Lung (tissue), 12 donors: ENCODE results near the gene RAB3IP. TPM values are rescaled to one million over a fixed set of nuclear protein-coding genes. Genes with fewer than 3 reads are reported as not detected.

Source experiments
- ATAC-seq: fragments of 200-7000 bp; cut with Tn5 transposase; one replicate; pipeline ENCODE4 v1.9.1; 2020; ENCODE audit warnings: moderate number of reproducible peaks; ENCODE audit not compliant: insufficient read depth, low FRiP score
- DNase-seq, 3 donors: peaks; one replicate each; pipeline ENCODE4 v3.0.0-alpha.2; 2013 to 2017
- H3K27ac ChIP-seq, 2 donors: one replicate each; pipeline ENCODE4 v1.5.1; 2013; ENCODE audit warnings: mild to moderate bottlenecking in 2 of 2, moderate library complexity in 2 of 2, control low read depth in 1 of 2, inconsistent platforms in 1 of 2, low read depth in 1 of 2, low read length in 1 of 2
- H3K27me3 ChIP-seq, 3 donors: one replicate each; pipeline ENCODE4 v1.5.1; 2013; ENCODE audit warnings: low read length in 2 of 3; ENCODE audit not compliant: control insufficient read depth in 3 of 3, insufficient read depth in 3 of 3
- H3K36me3 ChIP-seq, 4 donors: one replicate each; pipeline ENCODE4 v1.5.1; 2013; ENCODE audit warnings: low read length in 4 of 4, mild to moderate bottlenecking in 1 of 4, moderate library complexity in 1 of 4; ENCODE audit not compliant: control insufficient read depth in 4 of 4, insufficient read depth in 4 of 4
- H3K4me1 ChIP-seq, 5 donors: one replicate each; pipeline ENCODE4 v1.5.1; 2013; ENCODE audit warnings: low read length in 5 of 5, mild to moderate bottlenecking in 2 of 5, moderate library complexity in 1 of 5; ENCODE audit not compliant: control insufficient read depth in 5 of 5, insufficient read depth in 5 of 5
- H3K4me3 ChIP-seq: one replicate; pipeline ENCODE4 v1.5.1; 2013; ENCODE audit warnings: mild to moderate bottlenecking, control low read depth, moderate library complexity
- H3K9ac ChIP-seq, 2 donors: one replicate each; pipeline ENCODE4 v1.5.1; 2013; ENCODE audit warnings: low read length in 2 of 2, control low read depth in 1 of 2; ENCODE audit not compliant: insufficient read depth in 1 of 2
- H3K9me3 ChIP-seq, 4 donors: one replicate each; pipeline ENCODE4 v1.5.1; 2013; ENCODE audit warnings: low read length in 3 of 4, mild to moderate bottlenecking in 1 of 4, moderate library complexity in 1 of 4; ENCODE audit not compliant: control insufficient read depth in 4 of 4, insufficient read depth in 3 of 4
- whole genome bisulfite sequencing, 2 donors: extraction: QIAGEN DNeasy Blood & Tissue Kit; methylation state at CpG; one replicate each; pipeline ENCODE4 v1.1.7; 2013; 5-methylcytosine and 5-hydroxymethylcytosine counted together
- polyA plus RNA-seq, 2 donors: library from polyadenylated mRNA; stranded (reverse); fragments of 200-250 nt; gene quantifications; one replicate each; pipeline ENCODE4 v1.2.1, GENCODE V29; 2013
- total RNA-seq, 2 donors: library from RNA; depleted of rRNA in 1 of 2; stranded (reverse); fragments of >200 nt in 1 of 2; gene quantifications; one replicate each; pipeline ENCODE4 v1.2.1, GENCODE V29; 2014 to 2021
- TF ChIP-seq, protein P1 (sequence below): IDR thresholded peaks from 2 replicates; pipeline ENCODE4 v1.5.1; 2012; ENCODE audit warnings: mild to moderate bottlenecking; ENCODE audit errors: control extremely low read depth, extremely low read depth
- donor health status: control.
- donor health status: control.
- donor health status: Bipolar disorder and iron deficiency.
- donor health status: healthy.
- donor health status: DM: yes; HTN: yes; CAD: no.

RAB3IP gene
- total and polyA plus RNA-seq, 4 donors = 13.2 to 77.0 (median 30.5) TPM

DNA sequence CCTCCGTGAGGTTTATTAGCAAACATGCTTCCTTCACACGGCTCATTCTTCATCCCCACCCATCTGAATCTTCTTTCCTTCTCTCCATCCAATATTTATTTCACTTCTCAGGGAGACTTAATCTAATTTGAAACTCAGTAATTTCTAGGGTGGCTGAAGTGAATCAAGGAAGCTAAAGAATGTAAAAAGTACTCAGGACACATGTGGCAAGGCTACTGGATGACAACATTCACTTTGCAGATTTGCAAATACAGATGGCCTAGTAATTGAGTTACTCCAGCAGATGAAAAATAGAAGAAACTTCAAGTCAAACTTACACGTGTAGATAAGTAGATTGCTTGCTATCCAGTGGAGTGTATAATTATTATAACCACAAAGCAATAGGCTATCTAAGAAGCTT lies 24.1 kb upstream of the RAB3IP start:
- Histone ChIP-seq H3K9ac (no peak overlapping the region), H3K4me1 (no peaks in the 10 kb centered on the region), H3K27me3 (no peaks in the 10 kb centered on the region), H3K9me3 (no peaks in the 10 kb centered on the region), H3K4me3 (no peak overlapping the region), H3K27ac (no peak overlapping the region), H3K36me3 (no peaks in the 10 kb centered on the region)
- DNase-seq (no peak), ATAC-seq (no peak)
- TF ChIP-seq, protein P1, sequence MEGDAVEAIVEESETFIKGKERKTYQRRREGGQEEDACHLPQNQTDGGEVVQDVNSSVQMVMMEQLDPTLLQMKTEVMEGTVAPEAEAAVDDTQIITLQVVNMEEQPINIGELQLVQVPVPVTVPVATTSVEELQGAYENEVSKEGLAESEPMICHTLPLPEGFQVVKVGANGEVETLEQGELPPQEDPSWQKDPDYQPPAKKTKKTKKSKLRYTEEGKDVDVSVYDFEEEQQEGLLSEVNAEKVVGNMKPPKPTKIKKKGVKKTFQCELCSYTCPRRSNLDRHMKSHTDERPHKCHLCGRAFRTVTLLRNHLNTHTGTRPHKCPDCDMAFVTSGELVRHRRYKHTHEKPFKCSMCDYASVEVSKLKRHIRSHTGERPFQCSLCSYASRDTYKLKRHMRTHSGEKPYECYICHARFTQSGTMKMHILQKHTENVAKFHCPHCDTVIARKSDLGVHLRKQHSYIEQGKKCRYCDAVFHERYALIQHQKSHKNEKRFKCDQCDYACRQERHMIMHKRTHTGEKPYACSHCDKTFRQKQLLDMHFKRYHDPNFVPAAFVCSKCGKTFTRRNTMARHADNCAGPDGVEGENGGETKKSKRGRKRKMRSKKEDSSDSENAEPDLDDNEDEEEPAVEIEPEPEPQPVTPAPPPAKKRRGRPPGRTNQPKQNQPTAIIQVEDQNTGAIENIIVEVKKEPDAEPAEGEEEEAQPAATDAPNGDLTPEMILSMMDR = no peak
- 76 to 88% methylated on average over 3 of the region's 3 CpGs for WGBS, 2 donors

DNA sequence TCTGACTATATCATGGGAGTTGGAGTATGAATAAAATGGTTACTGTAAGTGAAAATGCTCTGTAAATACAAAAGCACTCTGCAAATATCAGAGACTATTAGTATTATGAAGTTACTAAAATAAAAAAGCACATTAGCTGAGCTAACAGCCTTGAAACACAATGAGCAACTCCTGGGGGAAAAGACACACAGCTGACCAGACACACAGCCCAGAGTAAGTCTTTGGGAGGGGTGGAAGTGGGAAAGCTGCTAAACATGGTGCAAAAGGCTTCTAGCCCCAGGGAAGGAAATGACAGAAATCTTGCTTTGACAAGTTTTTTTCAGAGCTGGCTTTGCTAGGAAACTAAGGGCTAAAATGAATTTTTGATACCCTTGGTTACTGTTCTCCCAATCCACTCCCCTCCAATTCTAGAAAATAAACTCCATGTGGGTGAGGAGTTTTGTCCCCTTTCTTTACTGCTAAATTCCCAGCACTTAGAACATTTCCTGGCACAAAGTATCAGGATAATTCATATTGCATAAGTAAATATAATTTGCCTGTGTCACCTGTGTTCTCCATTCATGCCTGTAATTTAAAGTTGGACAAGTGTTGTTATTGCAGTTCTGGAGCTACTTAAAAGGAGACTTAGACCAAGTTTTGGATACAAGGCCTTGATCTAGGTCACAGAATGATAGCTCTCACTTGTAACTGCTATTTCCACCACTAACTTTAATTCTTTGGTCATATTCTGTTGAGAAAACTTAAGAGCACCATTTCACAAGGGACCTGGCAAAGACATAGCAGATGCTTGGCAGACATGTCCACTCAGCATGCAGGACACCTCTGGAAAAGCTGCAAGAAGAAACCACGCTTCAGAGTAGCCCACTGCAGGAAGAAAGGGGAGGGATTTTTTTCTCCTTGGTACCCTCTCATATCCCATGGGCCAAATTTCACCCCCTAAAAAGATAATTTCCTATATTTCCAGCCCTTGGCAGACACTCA lies 19.0 kb upstream of the RAB3IP start:
- no peak overlapping the region for H3K4me3 ChIP-seq
- H3K4me1 ChIP-seq = peaks cover 0 to 3% (median 0%) of the 10 kb centered on the region in 5 donors
- no peaks in the 10 kb centered on the region for H3K27me3 ChIP-seq
- WGBS, 2 donors = 63% methylated on average over 1 of the region's 1 CpG
- no peaks in the 10 kb centered on the region for H3K9me3 ChIP-seq
- TF ChIP-seq, protein P1 = no peak
- no peak overlapping the region for H3K9ac ChIP-seq
- H3K27ac ChIP-seq = no peak overlapping the region
- H3K36me3 ChIP-seq = no peaks in the 10 kb centered on the region
- DNase-seq (no peak), ATAC-seq (no peak)

DNA sequence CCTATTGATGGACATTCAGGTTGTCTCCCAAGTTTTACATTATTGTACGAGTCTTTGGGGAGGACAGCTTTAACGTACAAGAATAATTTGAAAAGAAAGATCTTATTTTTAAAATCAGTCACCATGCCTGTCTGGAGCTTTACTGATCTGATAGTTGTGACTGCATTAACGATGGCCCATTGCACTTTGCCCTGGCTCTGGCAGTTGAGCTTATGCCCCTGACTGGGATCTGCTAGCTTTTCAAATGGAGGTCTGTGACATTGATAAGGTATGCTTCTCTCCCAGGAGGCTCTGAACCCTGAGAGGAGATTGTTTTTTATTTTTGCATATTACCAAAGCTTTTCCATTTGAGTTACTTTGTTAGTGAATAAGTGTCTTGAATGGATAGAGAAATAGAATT lies 17.9 kb upstream of the RAB3IP start:
- peaks cover 0 to 3% (median 0%) of the 10 kb centered on the region in 5 donors for H3K4me1 ChIP-seq
- no peaks in the 10 kb centered on the region for H3K9me3 ChIP-seq
- no peaks in the 10 kb centered on the region for H3K27me3 ChIP-seq
- H3K4me3 ChIP-seq = no peak overlapping the region
- 77 to 78% methylated on average over 3 of the region's 3 CpGs for WGBS, 2 donors
- no peaks in the 10 kb centered on the region for H3K36me3 ChIP-seq
- DNase-seq (no peak), ATAC-seq (no peak)
- H3K27ac ChIP-seq = no peak overlapping the region
- TF ChIP-seq, protein P1 = no peak
- no peak overlapping the region for H3K9ac ChIP-seq
